SJCRH30 (cell line): ENCODE measurements around the gene RSL1D1. TPM values are rescaled to one million over a fixed set of nuclear protein-coding genes. Genes with fewer than 3 reads are reported as not detected.

ENCODE experiments used
- DNase-seq, 2 experiments: peaks; one replicate each; pipeline ENCODE4 v3.0.0-alpha.2; 2015 to 2020
- H3K27ac ChIP-seq: fragments of 250-450 bp; sonication (Bioruptor Pico); 2 replicates; pipeline ENCODE4 v1.5.1; 2020; ENCODE audit warnings: mild to moderate bottlenecking, moderate library complexity
- H3K27me3 ChIP-seq: fragments of 250-450 bp; sonication (Bioruptor Pico); 2 replicates; pipeline ENCODE4 v1.5.1; 2020; ENCODE audit warnings: mild to moderate bottlenecking, moderate library complexity
- H3K36me3 ChIP-seq: fragments of 250-450 bp; sonication (Bioruptor Pico); 2 replicates; pipeline ENCODE4 v1.5.1; 2020; ENCODE audit warnings: mild to moderate bottlenecking, moderate library complexity
- H3K4me1 ChIP-seq: fragments of 250-450 bp; sonication (Bioruptor Pico); 2 replicates; pipeline ENCODE4 v1.5.1; 2020; ENCODE audit warnings: mild to moderate bottlenecking, moderate library complexity
- H3K4me3 ChIP-seq: fragments of 250-450 bp; sonication (Bioruptor Pico); 2 replicates; pipeline ENCODE4 v1.5.1; 2020; ENCODE audit warnings: mild to moderate bottlenecking, moderate library complexity
- H3K9me3 ChIP-seq: fragments of 250-450 bp; sonication (Bioruptor Pico); replicated peaks from 2 replicates; pipeline ENCODE4 v1.5.1; 2020; ENCODE audit warnings: mild to moderate bottlenecking, moderate library complexity
- total RNA-seq: library from RNA; depleted of rRNA; stranded (reverse); fragments of >200 nt; shearing (Covaris generic); gene quantifications from 2 replicates; pipeline ENCODE4 v1.2.3, GENCODE V29; 2014

Gene RSL1D1
- total RNA-seq, 1 experiment from 2014 or later: 349 TPM

- Histone ChIP-seq H3K36me3 (peaks cover 46% of the 10 kb centered on the region), H3K27me3 (no peaks in the 10 kb centered on the region)
Measured at GRCh38 chr16:11869353-11870228, 18.2 kb upstream of the RSL1D1 start.

GRCh38 chr16:11868412-11868980 lies 17.2 kb upstream of the RSL1D1 start:
- Histone ChIP-seq H3K27me3 (no peaks in the 10 kb centered on the region), H3K4me3 (no peak overlapping the region), H3K9me3 (no peaks in the 10 kb centered on the region), H3K36me3 (peaks cover 37% of the 10 kb centered on the region), H3K27ac (no peak overlapping the region), H3K4me1 (peaks cover 3% of the 10 kb centered on the region; the same call in 1 of the 2 replicates)
- no peak for DNase-seq

More at GRCh38 chr16:11869353-11870228, 18.2 kb upstream of the RSL1D1 start:
- peaks cover 3% of the 10 kb centered on the region; the same call in 1 of the 2 replicates for H3K4me1 ChIP-seq
- no peak for DNase-seq
- H3K4me3 ChIP-seq: no peak overlapping the region
- H3K9me3 ChIP-seq: no peaks in the 10 kb centered on the region
- no peak overlapping the region for H3K27ac ChIP-seq

- no peaks in the 10 kb centered on the region for H3K27me3 ChIP-seq
- H3K4me3 ChIP-seq: no peak overlapping the region
- no peak overlapping the region for H3K27ac ChIP-seq
- DNase-seq: no peak
- H3K4me1 ChIP-seq: peaks cover 3% of the 10 kb centered on the region; the same call in 1 of the 2 replicates
- no peaks in the 10 kb centered on the region for H3K36me3 ChIP-seq
- H3K9me3 ChIP-seq: no peaks in the 10 kb centered on the region
Measured at GRCh38 chr16:11862489-11862888, 11.1 kb upstream of the RSL1D1 start.

- H3K9me3 ChIP-seq: no peaks in the 10 kb centered on the region
- no peak overlapping the region for H3K27ac ChIP-seq
- no peak for DNase-seq
- H3K4me1 ChIP-seq: peaks cover 2% of the 10 kb centered on the region; the same call in 1 of the 2 replicates
- no peaks in the 10 kb centered on the region for H3K27me3 ChIP-seq
- H3K4me3 ChIP-seq: no peak overlapping the region
- H3K36me3 ChIP-seq: no peaks in the 10 kb centered on the region
Measured at GRCh38 chr16:11857161-11857560, 5.8 kb upstream of the RSL1D1 start.

- H3K4me1 ChIP-seq: peaks cover 6% of the 10 kb centered on the region; the same call in 1 of the 2 replicates
- H3K9me3 ChIP-seq: no peaks in the 10 kb centered on the region
- peak in 1 of 2 experiments; percentile 17 for DNase-seq
Measured at GRCh38 chr16:11852092-11852809, 909 bp upstream of the RSL1D1 start.

GRCh38 chr16:11848842-11849241 lies 2.5 kb downstream of the RSL1D1 start:
- Histone ChIP-seq H3K9me3 (no peaks in the 10 kb centered on the region), H3K36me3 (peaks cover 57% of the 10 kb centered on the region), H3K27ac (no peak overlapping the region), H3K27me3 (no peaks in the 10 kb centered on the region), H3K4me3 (no peak overlapping the region), H3K4me1 (0 out of 2 replicates have a peak, but pooled peaks cover 4% of the 10 kb centered on the region)
- no peak for DNase-seq

More at GRCh38 chr16:11852092-11852809, 909 bp upstream of the RSL1D1 start:
- Histone ChIP-seq H3K27me3 (no peaks in the 10 kb centered on the region), H3K4me3 (peak overlapping the region; percentile 95), H3K27ac (peak overlapping the region; percentile 86; the same call in 1 of the 2 replicates), H3K36me3 (peaks cover 28% of the 10 kb centered on the region)

- peaks cover 87% of the 10 kb centered on the region for H3K36me3 ChIP-seq
- H3K9me3 ChIP-seq: no peaks in the 10 kb centered on the region
- H3K4me1 ChIP-seq: no peaks in the 10 kb centered on the region
- H3K4me3 ChIP-seq: no peak overlapping the region
- no peak overlapping the region for H3K27ac ChIP-seq
- DNase-seq: no peak
- no peaks in the 10 kb centered on the region for H3K27me3 ChIP-seq
Measured at GRCh38 chr16:11844499-11844898, 6.8 kb downstream of the RSL1D1 start.

GRCh38 chr16:11843861-11844260 lies 7.5 kb downstream of the RSL1D1 start:
- Histone ChIP-seq H3K4me3 (no peak overlapping the region), H3K36me3 (peaks cover 86% of the 10 kb centered on the region)

GRCh38 chr16:11843206-11843605 lies 8.1 kb downstream of the RSL1D1 start:
- Histone ChIP-seq H3K9me3 (no peaks in the 10 kb centered on the region), H3K27me3 (no peaks in the 10 kb centered on the region), H3K27ac (no peak overlapping the region), H3K4me1 (no peaks in the 10 kb centered on the region), H3K36me3 (peaks cover 86% of the 10 kb centered on the region), H3K4me3 (no peak overlapping the region)
- no peak for DNase-seq

More at GRCh38 chr16:11843861-11844260, 7.5 kb downstream of the RSL1D1 start:
- no peaks in the 10 kb centered on the region for H3K27me3 ChIP-seq
- no peaks in the 10 kb centered on the region for H3K4me1 ChIP-seq
- DNase-seq: no peak
- no peaks in the 10 kb centered on the region for H3K9me3 ChIP-seq
- H3K27ac ChIP-seq: no peak overlapping the region

- no peak for DNase-seq
- Histone ChIP-seq H3K36me3 (peaks cover 85% of the 10 kb centered on the region), H3K4me3 (no peak overlapping the region), H3K27ac (no peak overlapping the region), H3K27me3 (no peaks in the 10 kb centered on the region), H3K9me3 (no peaks in the 10 kb centered on the region), H3K4me1 (peaks cover 13% of the 10 kb centered on the region)
Measured at GRCh38 chr16:11841026-11841425, 10.3 kb downstream of the RSL1D1 start.

- H3K4me3 ChIP-seq: no peak overlapping the region
- peak in 1 of 2 experiments; percentile 37 for DNase-seq
- peak overlapping the region; percentile 69 for H3K27ac ChIP-seq
- peaks cover 25% of the 10 kb centered on the region for H3K4me1 ChIP-seq
- peaks cover 52% of the 10 kb centered on the region for H3K36me3 ChIP-seq
- no peaks in the 10 kb centered on the region for H3K27me3 ChIP-seq
- no peaks in the 10 kb centered on the region for H3K9me3 ChIP-seq
Measured at GRCh38 chr16:11836650-11837244, 14.6 kb downstream of the RSL1D1 start.

- H3K4me1 ChIP-seq: peaks cover 25% of the 10 kb centered on the region
- peaks cover 45% of the 10 kb centered on the region for H3K36me3 ChIP-seq
- H3K27me3 ChIP-seq: no peaks in the 10 kb centered on the region
- DNase-seq: peak; percentile 71 to 76
- no peaks in the 10 kb centered on the region for H3K9me3 ChIP-seq
- H3K27ac ChIP-seq: peak overlapping the region; percentile 69
- H3K4me3 ChIP-seq: no peak overlapping the region
Measured at GRCh38 chr16:11835891-11836649, 15.3 kb downstream of the RSL1D1 start.

- no peaks in the 10 kb centered on the region for H3K9me3 ChIP-seq
- H3K4me1 ChIP-seq: peaks cover 25% of the 10 kb centered on the region
- peaks cover 38% of the 10 kb centered on the region for H3K36me3 ChIP-seq
- DNase-seq: no peak
- no peaks in the 10 kb centered on the region for H3K27me3 ChIP-seq
- H3K4me3 ChIP-seq: no peak overlapping the region
- peak overlapping the region; percentile 22; the same call in 1 of the 2 replicates for H3K27ac ChIP-seq
Measured at GRCh38 chr16:11835309-11835708, 16.0 kb downstream of the RSL1D1 start.
